Karpas-422 (cell line): ENCODE results near the gene FBP1. TPM values are rescaled to one million over a fixed set of nuclear protein-coding genes. Genes with fewer than 3 reads are reported as not detected.

Experiments used
- DNase-seq: peaks from one replicate; pipeline ENCODE4 v3.0.0-alpha.2; 2015
- H2AFZ ChIP-seq: fragments of 200-600 bp; sonication (generic); 2 replicates; pipeline ENCODE4 v1.6.1; 2014; ENCODE audit warnings: antibody characterized with exemption, low read length, mixed read lengths
- H3K27ac ChIP-seq: fragments of 200-600 bp; sonication (generic); 2 replicates; pipeline ENCODE4 v1.5.1; 2014; ENCODE audit warnings: mild to moderate bottlenecking, low read length, moderate library complexity
- H3K27me3 ChIP-seq: fragments of 200-600 bp; sonication (generic); 2 replicates; pipeline ENCODE4 v1.6.1; 2014; ENCODE audit warnings: low read length, mixed read lengths
- H3K36me3 ChIP-seq: fragments of 200-600 bp; sonication (generic); 2 replicates; pipeline ENCODE4 v1.6.1; 2014; ENCODE audit warnings: low read length, mixed read lengths; ENCODE audit not compliant: insufficient read depth
- H3K4me1 ChIP-seq: fragments of 200-600 bp; sonication (generic); 2 replicates; pipeline ENCODE4 v1.6.1; 2014; ENCODE audit warnings: mild to moderate bottlenecking, low read length, mixed read lengths
- H3K4me2 ChIP-seq: fragments of 200-600 bp; sonication (generic); 2 replicates; pipeline ENCODE4 v1.6.1; 2014; ENCODE audit warnings: low read length, low read depth, mild to moderate bottlenecking; ENCODE audit not compliant: poor library complexity, severe bottlenecking
- H3K4me3 ChIP-seq: fragments of 200-600 bp; sonication (generic); 2 replicates; pipeline ENCODE4 v1.5.1; 2014; ENCODE audit warnings: mild to moderate bottlenecking, antibody characterized with exemption, low read length, mixed read lengths
- H3K79me2 ChIP-seq: fragments of 200-600 bp; sonication (generic); 2 replicates; pipeline ENCODE4 v1.6.1; 2014; ENCODE audit warnings: mild to moderate bottlenecking, low read length, mixed read lengths
- H3K9ac ChIP-seq: fragments of 200-600 bp; sonication (generic); 2 replicates; pipeline ENCODE4 v1.6.0; 2014; ENCODE audit warnings: low read length
- H3K9me2 ChIP-seq: fragments of 200-600 bp; sonication (generic), shearing (Covaris generic); replicated peaks from 2 replicates; pipeline ENCODE4 v1.6.0; 2014; ENCODE audit warnings: mild to moderate bottlenecking, low read length, moderate library complexity; ENCODE audit not compliant: insufficient read depth
- H3K9me3 ChIP-seq: fragments of 300-700, 200-600 bp; sonication (generic); 2 replicates; pipeline ENCODE4 v1.6.1; 2014; ENCODE audit warnings: low read length, mixed read lengths
- H4K20me1 ChIP-seq: fragments of 200-600 bp; sonication (generic); 2 replicates; pipeline ENCODE4 v1.6.1; 2014; ENCODE audit warnings: mild to moderate bottlenecking, antibody characterized with exemption, low read length, low read depth; ENCODE audit not compliant: insufficient read depth
- total RNA-seq: library from RNA; depleted of rRNA; stranded (reverse); fragments of >200 nt; shearing (Covaris generic); gene quantifications from 2 replicates; pipeline ENCODE4 v1.2.3, GENCODE V29; 2014; ENCODE audit warnings: low replicate concordance; rRNA removed

Gene FBP1
- total RNA-seq, 1 experiment from 2014 or later, result not detected

DNA sequence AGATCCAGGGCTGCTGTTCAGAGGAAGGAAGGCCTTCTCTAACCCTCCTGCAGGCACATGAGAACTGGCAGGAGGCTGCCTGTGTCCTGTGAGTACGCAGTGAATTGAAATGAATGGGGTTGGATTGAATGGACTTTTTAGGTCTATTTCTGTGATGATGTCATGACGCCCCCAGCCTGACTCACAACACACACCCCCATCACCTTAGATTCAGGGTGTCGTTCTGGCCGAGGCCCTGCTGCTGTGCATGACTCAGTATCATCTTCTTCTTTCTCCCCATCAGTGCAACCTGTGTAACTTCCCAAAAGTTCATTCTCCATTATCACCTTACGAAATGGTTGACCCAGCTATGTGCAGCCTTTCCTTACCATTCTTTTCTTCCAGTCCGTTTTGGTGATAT, 79.1 kb downstream of the FBP1 start:
- Histone ChIP-seq H3K4me3 (no peak overlapping the region), H3K9me2 (no peaks in the 10 kb centered on the region), H4K20me1 (no peaks in the 10 kb centered on the region), H3K36me3 (no peaks in the 10 kb centered on the region), H3K27me3 (no peaks in the 10 kb centered on the region), H3K79me2 (no peaks in the 10 kb centered on the region), H3K27ac (no peak overlapping the region), H2AFZ (no peak overlapping the region), H3K4me1 (no peaks in the 10 kb centered on the region), H3K4me2 (no peak overlapping the region), H3K9ac (no peak overlapping the region), H3K9me3 (no peaks in the 10 kb centered on the region)
- DNase-seq, result no peak

DNA sequence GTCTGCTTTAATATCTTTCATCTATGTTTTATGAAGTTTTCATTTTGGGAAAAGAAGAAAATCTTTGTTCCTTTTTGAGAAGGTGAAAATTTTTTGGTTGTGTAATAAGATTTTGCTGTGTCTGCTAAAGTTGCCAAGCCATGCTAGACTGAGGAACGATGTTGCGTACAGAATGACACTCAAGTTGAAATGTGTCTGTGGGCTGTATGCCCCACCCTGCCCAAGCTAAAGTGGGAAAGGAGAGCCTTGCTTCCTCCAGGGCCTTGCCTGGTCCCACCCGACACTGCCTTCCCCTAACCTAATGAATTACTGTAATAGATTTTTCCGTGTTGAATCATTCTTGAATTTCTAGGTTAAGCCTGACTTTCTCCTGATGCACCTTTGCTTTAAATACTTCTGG, 81.9 kb downstream of the FBP1 start:
- Histone ChIP-seq H3K4me1 (no peaks in the 10 kb centered on the region), H3K4me3 (no peak overlapping the region), H3K36me3 (no peaks in the 10 kb centered on the region), H3K27me3 (no peaks in the 10 kb centered on the region), H3K9ac (no peak overlapping the region), H3K4me2 (no peak overlapping the region), H3K9me2 (no peaks in the 10 kb centered on the region), H3K9me3 (no peaks in the 10 kb centered on the region), H2AFZ (no peak overlapping the region), H3K27ac (no peak overlapping the region), H3K79me2 (no peaks in the 10 kb centered on the region), H4K20me1 (no peaks in the 10 kb centered on the region)
- DNase-seq, result no peak

DNA sequence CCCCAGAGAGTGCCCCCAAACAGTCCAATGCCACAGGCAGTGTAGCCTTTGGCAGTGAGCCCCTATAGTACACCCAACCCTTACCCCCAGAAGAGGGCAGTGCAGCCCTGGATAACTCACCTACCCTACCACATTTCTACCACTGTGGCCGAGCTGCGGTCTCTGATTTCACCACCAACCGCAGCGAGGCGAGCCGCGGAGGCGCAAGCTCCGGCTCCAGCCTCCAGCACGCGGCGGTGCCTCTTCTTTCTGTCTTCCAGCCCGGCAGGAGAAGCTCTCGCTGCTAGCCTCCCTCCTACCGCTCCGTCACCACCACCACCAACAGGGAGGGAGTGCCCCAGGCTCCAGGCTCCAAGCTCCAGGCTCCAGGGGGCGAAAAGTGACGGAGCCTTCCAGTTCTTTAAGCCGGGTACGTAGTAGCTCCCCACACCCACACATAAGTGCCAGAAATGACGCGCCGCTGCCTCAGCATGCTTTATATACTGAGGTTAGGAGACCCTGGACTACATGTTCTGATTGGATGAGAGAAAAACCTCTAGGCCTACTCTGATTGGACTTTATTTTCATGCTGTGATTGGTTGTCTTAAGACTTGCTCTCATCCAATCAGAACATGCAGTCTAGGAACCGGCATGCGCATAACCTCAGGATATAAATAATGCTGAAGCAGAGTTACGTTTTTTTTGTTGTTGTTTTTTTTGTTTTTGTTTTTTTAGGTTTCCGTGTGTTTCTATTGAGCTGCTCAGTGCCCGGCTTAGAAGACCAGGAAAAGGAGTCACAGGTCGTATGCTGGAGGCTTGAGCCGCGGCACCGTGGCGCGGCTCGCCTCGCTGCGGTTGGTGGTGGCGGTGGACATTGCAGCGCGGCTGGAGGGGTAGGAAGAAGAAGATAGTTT, 84.6 kb downstream of the FBP1 start, which contains the start of gene PCAT7:
TSS of gene PCAT7 (plus strand) at position 645 of the 893 bp plus-strand sequence.
- H3K27me3 ChIP-seq, result no peaks in the 10 kb centered on the region
- no peaks in the 10 kb centered on the region for H3K9me2 ChIP-seq
- no peak within 1 kb of the TSS for H3K27ac ChIP-seq
- no peaks in the 10 kb centered on the region for H3K4me1 ChIP-seq
- DNase-seq, result peak; percentile 86
- H3K36me3 ChIP-seq, result no peaks in the 10 kb centered on the region
- no peak within 1 kb of the TSS for H2AFZ ChIP-seq
- no peak within 1 kb of the TSS for H3K4me3 ChIP-seq
- H3K9ac ChIP-seq, result no peak within 1 kb of the TSS
- no peaks in the 10 kb centered on the region for H3K79me2 ChIP-seq
- no peak within 1 kb of the TSS for H3K4me2 ChIP-seq
- H3K9me3 ChIP-seq, result no peaks in the 10 kb centered on the region
- no peaks in the 10 kb centered on the region for H4K20me1 ChIP-seq

DNA sequence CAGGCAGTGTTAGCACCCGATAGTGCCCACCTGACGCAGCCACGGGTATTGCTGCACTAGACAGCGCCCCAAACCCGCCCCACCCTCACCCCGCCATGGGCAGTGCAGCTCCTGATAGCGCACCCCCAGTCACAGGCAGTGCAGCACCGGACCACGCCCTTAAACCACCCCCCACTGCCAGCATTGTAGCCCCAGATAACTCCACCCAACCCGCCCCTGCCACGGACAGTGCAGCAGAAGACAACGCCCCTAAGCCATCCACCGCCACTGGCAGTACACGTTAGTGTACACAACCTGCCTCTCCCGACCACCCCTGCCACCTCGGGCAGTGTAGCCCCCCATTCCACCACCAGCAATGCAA, 85.3 kb downstream of the FBP1 start:
- H3K9me2 ChIP-seq, result no peaks in the 10 kb centered on the region
- no peak overlapping the region for H3K4me2 ChIP-seq
- no peak overlapping the region for H2AFZ ChIP-seq

More for the DNA sequence above, 85.3 kb downstream of the FBP1 start:
- Histone ChIP-seq H3K9ac (no peak overlapping the region), H3K27ac (no peak overlapping the region), H4K20me1 (no peaks in the 10 kb centered on the region), H3K79me2 (no peaks in the 10 kb centered on the region), H3K4me1 (no peaks in the 10 kb centered on the region), H3K9me3 (no peaks in the 10 kb centered on the region), H3K4me3 (no peak overlapping the region), H3K36me3 (no peaks in the 10 kb centered on the region), H3K27me3 (no peaks in the 10 kb centered on the region)
- no peak for DNase-seq

Other genes with a start within 250 kb of the FBP1 start
- not detected in 2 replicates for gene PCAT7, start 84.4 kb downstream of the FBP1 start, total RNA-seq
- gene FBP2, start 45.7 kb downstream of the FBP1 start, total RNA-seq, result not detected in 2 replicates
- gene AOPEP, start 87.2 kb upstream of the FBP1 start, total RNA-seq, result 22.7 and 25.0 TPM in 2 replicates